ACC112 (cell line): ENCODE data around the gene CTNNA3.

Experiments used
- H2AFZ ChIP-seq: fragments of 200-600 bp; sonication (generic); one replicate; pipeline ENCODE4 v1.6.0; 2017; ENCODE audit warnings: antibody characterized with exemption, low read length; ENCODE audit not compliant: unreplicated experiment
- H3K27ac ChIP-seq: fragments of 200-600 bp; sonication (generic); 2 replicates; pipeline ENCODE4 v1.5.1; 2014; ENCODE audit warnings: low read depth, mild to moderate bottlenecking, antibody characterized with exemption, low read length, moderate library complexity
- H3K27me3 ChIP-seq: fragments of 200-600 bp; sonication (generic); 2 replicates; pipeline ENCODE4 v1.6.1; 2014; ENCODE audit warnings: mild to moderate bottlenecking, antibody characterized with exemption, low read length, moderate library complexity, mixed read lengths; ENCODE audit not compliant: insufficient read depth
- H3K36me3 ChIP-seq: fragments of 200-600 bp; sonication (generic); 2 replicates; pipeline ENCODE4 v1.6.1; 2016; ENCODE audit warnings: mild to moderate bottlenecking, antibody characterized with exemption, low read length, moderate library complexity, mixed read lengths; ENCODE audit not compliant: insufficient read depth
- H3K4me1 ChIP-seq: fragments of 200-600 bp; sonication (generic); one replicate; pipeline ENCODE4 v1.6.1; 2016; ENCODE audit warnings: low read length, mixed read lengths; ENCODE audit not compliant: insufficient read depth, unreplicated experiment, control insufficient read depth
- H3K4me3 ChIP-seq: fragments of 200-600 bp; sonication (generic); 2 replicates; pipeline ENCODE4 v1.5.1; 2014; ENCODE audit warnings: mild to moderate bottlenecking, low read depth, low read length
- H3K79me2 ChIP-seq: fragments of 200-600 bp; sonication (generic); one replicate; pipeline ENCODE4 v1.6.0; 2016; ENCODE audit warnings: low read length; ENCODE audit not compliant: control insufficient read depth, unreplicated experiment, insufficient read depth

CTNNA3 gene

DNA sequence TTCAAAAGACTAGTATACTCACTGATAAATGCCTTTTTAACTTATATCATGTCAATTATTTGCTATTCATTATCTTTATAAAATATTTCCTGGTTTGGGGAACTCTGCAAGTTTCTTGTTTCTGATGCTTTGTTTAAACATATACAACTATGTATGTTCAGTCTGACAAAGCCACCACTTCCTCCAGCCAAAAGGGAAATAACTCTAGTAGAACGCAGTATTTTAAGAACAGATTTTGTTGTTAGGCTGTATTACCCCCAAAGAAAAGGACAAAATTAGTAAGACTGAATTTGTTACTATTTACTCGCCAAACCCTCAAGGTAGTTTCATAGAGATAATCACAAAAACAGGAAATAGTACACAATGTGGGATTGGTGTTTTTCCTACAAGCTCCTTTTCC, 691.3 kb downstream of the CTNNA3 start:
- Histone ChIP-seq H3K27me3 (no peaks in the 10 kb centered on the region), H3K4me1 (no peaks in the 10 kb centered on the region), H3K27ac (no peak overlapping the region), H3K36me3 (no peaks in the 10 kb centered on the region), H3K79me2 (no peaks in the 10 kb centered on the region), H3K4me3 (no peak overlapping the region), H2AFZ (no peak overlapping the region)

- Histone ChIP-seq H3K27ac (no peak overlapping the region), H2AFZ (no peak overlapping the region), H3K4me1 (no peaks in the 10 kb centered on the region), H3K36me3 (no peaks in the 10 kb centered on the region), H3K27me3 (no peaks in the 10 kb centered on the region), H3K79me2 (no peaks in the 10 kb centered on the region), H3K4me3 (no peak overlapping the region)
These were observed 696.0 kb downstream of the CTNNA3 start for GRCh38 chr10:66999762-67000545.

DNA sequence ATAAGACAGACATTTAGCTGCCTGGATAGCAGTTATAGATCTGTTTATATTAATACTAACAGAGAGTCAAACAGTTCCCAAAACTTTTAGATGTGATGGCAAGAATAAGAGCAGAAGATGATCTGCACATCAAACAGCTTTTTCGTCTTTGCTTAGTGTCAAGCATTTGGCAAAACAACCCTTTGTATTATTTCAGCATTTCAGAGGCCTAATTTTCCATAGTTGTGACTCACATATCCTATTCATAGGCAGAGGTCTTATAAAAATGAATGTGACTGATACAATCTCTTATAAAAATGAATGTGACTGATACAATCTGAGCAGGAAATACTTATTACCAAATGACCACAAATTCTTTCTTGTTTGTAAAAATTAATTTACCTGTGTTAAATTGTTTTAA, 699.0 kb downstream of the CTNNA3 start:
- H3K36me3 ChIP-seq: no peaks in the 10 kb centered on the region
- no peak overlapping the region for H3K27ac ChIP-seq
- no peaks in the 10 kb centered on the region for H3K4me1 ChIP-seq
- no peak overlapping the region for H2AFZ ChIP-seq
- H3K4me3 ChIP-seq: no peak overlapping the region
- H3K79me2 ChIP-seq: no peaks in the 10 kb centered on the region
- no peaks in the 10 kb centered on the region for H3K27me3 ChIP-seq

- Histone ChIP-seq H3K27ac (no peak overlapping the region), H3K4me3 (no peak overlapping the region), H3K4me1 (no peaks in the 10 kb centered on the region), H3K36me3 (no peaks in the 10 kb centered on the region), H3K27me3 (no peaks in the 10 kb centered on the region), H3K79me2 (no peaks in the 10 kb centered on the region), H2AFZ (no peak overlapping the region)
These were observed 705.7 kb downstream of the CTNNA3 start for GRCh38 chr10:66990143-66990830.

GRCh38 chr10:66983475-66983818, 712.5 kb downstream of the CTNNA3 start:
- no peak overlapping the region for H3K4me3 ChIP-seq
- H3K79me2 ChIP-seq: no peaks in the 10 kb centered on the region
- no peak overlapping the region for H3K27ac ChIP-seq
- no peaks in the 10 kb centered on the region for H3K4me1 ChIP-seq
- no peaks in the 10 kb centered on the region for H3K27me3 ChIP-seq
- no peaks in the 10 kb centered on the region for H3K36me3 ChIP-seq
- H2AFZ ChIP-seq: no peak overlapping the region

DNA sequence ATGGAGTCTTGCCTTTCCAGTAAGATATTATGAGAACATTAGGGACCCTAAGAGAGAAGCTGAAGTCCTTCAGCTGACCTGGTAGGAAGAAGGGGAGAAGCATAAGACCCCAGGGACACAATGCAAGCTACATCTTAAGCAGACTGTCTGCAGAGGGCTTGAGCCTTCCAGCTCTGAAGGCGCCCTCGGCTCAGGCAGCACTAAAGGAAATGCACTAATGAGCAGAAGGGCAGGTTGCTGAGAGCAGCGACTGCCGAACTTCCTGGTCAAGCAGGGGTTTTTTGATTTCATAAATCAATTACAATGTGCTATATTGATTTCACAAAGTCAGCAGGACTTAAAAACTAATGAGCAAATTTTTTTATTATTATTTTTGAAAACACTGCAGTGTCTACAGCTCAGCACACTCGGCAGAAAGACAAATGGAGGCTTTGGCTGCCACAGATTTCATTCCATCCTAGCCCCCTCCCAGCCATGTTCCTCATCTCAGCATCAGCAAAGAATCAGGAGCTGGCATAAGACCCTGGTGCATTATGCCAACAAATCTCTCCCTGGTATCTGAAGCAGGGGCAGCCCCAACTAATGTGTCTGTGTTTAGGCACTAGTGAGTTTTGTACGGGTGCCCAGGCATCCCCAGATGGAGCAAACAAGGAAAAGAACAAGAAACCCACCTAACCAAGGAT, 713.1 kb downstream of the CTNNA3 start:
- Histone ChIP-seq H3K36me3 (no peaks in the 10 kb centered on the region), H3K79me2 (no peaks in the 10 kb centered on the region), H3K27ac (no peak overlapping the region)

GRCh38 chr10:66982053-66982420, 714.0 kb downstream of the CTNNA3 start:
- no peak overlapping the region for H3K4me3 ChIP-seq
- H3K27ac ChIP-seq: no peak overlapping the region
- no peaks in the 10 kb centered on the region for H3K36me3 ChIP-seq

More for the DNA sequence above, 713.1 kb downstream of the CTNNA3 start:
- no peaks in the 10 kb centered on the region for H3K4me1 ChIP-seq
- no peaks in the 10 kb centered on the region for H3K27me3 ChIP-seq
- H3K4me3 ChIP-seq: no peak overlapping the region
- no peak overlapping the region for H2AFZ ChIP-seq

GRCh38 chr10:66981361-66982052, 714.5 kb downstream of the CTNNA3 start:
- Histone ChIP-seq H3K4me1 (no peaks in the 10 kb centered on the region), H3K27me3 (no peaks in the 10 kb centered on the region), H2AFZ (no peak overlapping the region), H3K27ac (no peak overlapping the region), H3K79me2 (no peaks in the 10 kb centered on the region), H3K4me3 (no peak overlapping the region), H3K36me3 (no peaks in the 10 kb centered on the region)

More at GRCh38 chr10:66982053-66982420, 714.0 kb downstream of the CTNNA3 start:
- no peaks in the 10 kb centered on the region for H3K79me2 ChIP-seq
- no peaks in the 10 kb centered on the region for H3K4me1 ChIP-seq
- H2AFZ ChIP-seq: no peak overlapping the region
- H3K27me3 ChIP-seq: no peaks in the 10 kb centered on the region

DNA sequence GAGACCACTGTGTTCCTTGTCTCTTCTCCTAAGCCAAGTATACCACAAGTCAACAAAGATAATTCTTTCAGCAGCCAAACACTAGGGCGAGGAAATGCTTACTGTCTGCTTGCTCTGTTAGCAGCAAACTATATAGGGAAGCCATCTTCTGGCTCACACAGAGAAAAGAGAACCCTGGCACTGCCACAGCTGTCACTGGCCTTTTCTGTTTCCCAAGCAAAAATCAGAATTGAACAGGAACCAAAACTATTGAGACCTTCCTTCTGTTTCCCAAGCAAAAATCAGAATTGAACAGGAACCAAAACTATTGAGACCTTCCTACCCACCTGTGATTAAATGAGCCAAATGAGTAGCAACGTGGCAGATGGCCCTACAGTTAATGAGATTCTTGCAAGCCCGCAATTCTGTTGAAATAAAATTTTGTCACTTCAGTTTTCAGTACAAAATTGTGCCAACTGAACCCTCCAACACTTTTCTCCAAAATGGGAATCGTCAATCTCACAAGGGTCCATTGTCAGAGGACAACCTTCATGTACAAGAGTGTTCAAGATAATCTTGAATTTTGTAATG, 715.7 kb downstream of the CTNNA3 start:
- Histone ChIP-seq H3K27ac (no peak overlapping the region), H3K79me2 (no peaks in the 10 kb centered on the region), H3K4me3 (no peak overlapping the region), H2AFZ (no peak overlapping the region), H3K27me3 (no peaks in the 10 kb centered on the region), H3K4me1 (no peaks in the 10 kb centered on the region), H3K36me3 (no peaks in the 10 kb centered on the region)

DNA sequence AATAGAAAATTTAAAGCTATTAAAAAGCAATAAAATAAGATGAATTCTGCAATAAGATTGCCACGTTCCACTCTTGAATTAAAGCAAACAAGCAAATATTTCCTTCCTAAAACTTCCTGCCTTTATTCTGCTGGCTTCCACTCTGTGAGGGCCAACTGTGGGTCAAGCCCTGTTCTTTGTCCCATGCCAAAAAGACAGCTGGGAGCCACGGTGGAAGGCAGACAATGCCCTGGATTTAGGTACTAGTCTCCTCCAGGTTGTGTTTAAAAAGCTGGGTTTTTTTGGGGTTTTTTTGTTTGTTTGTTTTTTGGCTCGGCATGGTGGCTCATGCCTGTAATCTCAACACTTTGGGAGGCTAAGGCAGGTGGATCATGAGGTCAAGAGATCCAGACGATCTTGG, 731.0 kb downstream of the CTNNA3 start:
- Histone ChIP-seq H2AFZ (no peak overlapping the region), H3K4me3 (no peak overlapping the region), H3K4me1 (no peaks in the 10 kb centered on the region), H3K27ac (no peak overlapping the region), H3K79me2 (no peaks in the 10 kb centered on the region), H3K36me3 (no peaks in the 10 kb centered on the region), H3K27me3 (no peaks in the 10 kb centered on the region)
